Uterus (tissue), 4 donors: ENCODE data around the gene RAB10. TPM values are rescaled to one million over a fixed set of nuclear protein-coding genes. Genes with fewer than 3 reads are reported as not detected.

Experiments used
- DNase-seq, 2 donors: peaks; one replicate each; pipeline ENCODE4 v3.0.0-alpha.2; 2019 to 2020
- H3K27ac ChIP-seq, 2 donors: fragments of 200-600 bp; sonication (generic); 1 replicate in 1 of 2; 2 replicates in 1 of 2; pipeline ENCODE4 v1.5.1; 2016 to 2018
- H3K27me3 ChIP-seq, 2 donors: fragments of 200-600 bp; sonication (generic); one replicate each; pipeline ENCODE4 v1.5.1; 2018 to 2019; ENCODE audit warnings: control low read depth in 1 of 2
- H3K36me3 ChIP-seq, 2 donors: fragments of 200-600 bp; sonication (generic); one replicate each; pipeline ENCODE4 v1.5.1; 2019; ENCODE audit warnings: control low read depth in 1 of 2
- H3K4me1 ChIP-seq, 2 donors: fragments of 200-600 bp; sonication (generic); one replicate each; pipeline ENCODE4 v1.5.1; 2018 to 2019; ENCODE audit warnings: control low read depth in 1 of 2
- H3K4me3 ChIP-seq, 2 donors: fragments of 200-600 bp; sonication (generic); 1 replicate in 1 of 2; 2 replicates in 1 of 2; pipeline ENCODE4 v1.5.1; 2018 to 2019; ENCODE audit warnings: mild to moderate bottlenecking in 1 of 2
- H3K9me3 ChIP-seq, 2 donors: fragments of 200-600 bp; sonication (generic); one replicate each; pipeline ENCODE4 v1.5.1; 2019; ENCODE audit warnings: control low read depth in 1 of 2
- CTCF ChIP-seq, 4 experiments: fragments of 200-600 bp in 2 of 4; fragments of 450-650 bp in 2 of 4; sonication (generic) in 2 of 4; IDR thresholded peaks; one replicate each; pipeline ENCODE4 v1.5.1; 2016 to 2019; ENCODE audit warnings: antibody characterized with exemption in 4 of 4, mild to moderate bottlenecking in 2 of 4, moderate library complexity in 1 of 4
- POLR2A ChIP-seq, 2 donors: fragments of 450-650 bp; IDR thresholded peaks; one replicate each; pipeline ENCODE4 v1.6.1; 2016; ENCODE audit warnings: antibody characterized with exemption in 2 of 2, mild to moderate bottlenecking in 1 of 2, moderate library complexity in 1 of 2
- intact Hi-C: fragments of 100-400 bp; cut with DNase I; formaldehyde crosslinking; loops from one replicate; pipeline ENCODE4 v1.15.1; 2023; ENCODE audit warnings: low total_unique reads
- total RNA-seq, 4 donors: library from RNA; depleted of rRNA in 3 of 4; stranded (reverse); fragments of >200 nt in 3 of 4; gene quantifications; one replicate each; pipeline versions ENCODE4 v1.1.0 to v1.2.4, GENCODE V29; 2014 to 2023
- donor health status: DM: yes; HTN: yes; CAD: no.

RAB10 gene
- total RNA-seq, 4 donors from 2014 or later = 45.9 to 219 (median 97.1) TPM

GRCh38 chr2:26043862-26044696 lies 10.2 kb downstream of the RAB10 start:
- no peak for DNase-seq
- Histone ChIP-seq H3K27ac (no peak overlapping the region), H3K9me3 (no peaks in the 10 kb centered on the region), H3K27me3 (no peaks in the 10 kb centered on the region), H3K4me3 (no peak overlapping the region), H3K4me1 (peaks cover 0 to 12% of the 10 kb centered on the region in 2 donors), H3K36me3 (no peaks in the 10 kb centered on the region)
- intact Hi-C loops = no loop called here
- TF ChIP-seq POLR2A (IDR thresholded peaks at IDR 0.05) (no peak), CTCF (IDR thresholded peaks at IDR 0.05) (no peak)

DNA sequence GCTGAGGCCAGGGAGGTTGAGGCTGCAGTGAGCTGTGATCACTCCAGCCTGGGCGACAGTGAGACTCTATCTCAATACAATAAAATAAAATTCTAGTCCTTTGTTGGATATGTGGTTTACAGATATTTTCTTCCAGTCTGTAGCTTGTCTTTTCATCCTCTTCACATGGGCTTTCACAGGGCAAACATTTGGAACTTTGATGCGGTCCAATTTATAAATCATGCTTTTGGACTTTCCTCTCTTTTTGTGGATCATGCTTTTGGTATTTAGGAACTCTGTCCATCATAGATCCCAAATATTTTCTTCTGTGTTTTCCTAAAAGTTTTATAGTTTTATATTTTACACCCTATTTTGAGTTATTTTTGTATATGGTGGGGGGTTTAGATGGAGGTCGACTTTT lies 14.9 kb downstream of the RAB10 start:
- peaks cover 0 to 4% of the 10 kb centered on the region in 2 donors for H3K4me1 ChIP-seq
- no peak for TF ChIP-seq POLR2A (IDR thresholded peaks at IDR 0.05)
- TF ChIP-seq CTCF (IDR thresholded peaks at IDR 0.05) = no peak

DNA sequence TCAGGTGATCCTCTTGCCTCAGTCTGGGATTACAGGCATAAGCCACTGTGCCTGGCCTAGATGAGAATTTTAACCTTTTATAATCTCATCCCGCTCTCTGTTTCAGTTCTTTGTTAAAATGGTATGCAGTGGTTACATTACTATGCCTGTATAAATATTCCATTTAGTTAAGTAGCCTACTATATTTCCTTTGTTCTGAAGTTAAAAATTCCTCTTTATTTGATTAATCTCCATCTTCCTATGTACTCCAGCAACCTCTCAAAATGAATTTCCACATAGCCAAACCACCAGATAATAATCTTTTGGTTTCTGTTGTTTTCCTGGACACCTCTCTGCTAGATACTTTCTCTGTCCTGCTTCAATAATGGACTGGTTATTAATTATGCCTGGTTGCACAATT lies 15.8 kb downstream of the RAB10 start:
- DNase-seq = no peak
- Histone ChIP-seq H3K27ac (no peak overlapping the region), H3K4me3 (no peak overlapping the region), H3K27me3 (no peaks in the 10 kb centered on the region), H3K36me3 (no peaks in the 10 kb centered on the region), H3K9me3 (no peaks in the 10 kb centered on the region), H3K4me1 (peaks cover 0 to 4% of the 10 kb centered on the region in 2 donors)
- no peak for TF ChIP-seq CTCF (IDR thresholded peaks at IDR 0.05)
- TF ChIP-seq POLR2A (IDR thresholded peaks at IDR 0.05) = no peak
- intact Hi-C loops = no loop called here

More for the DNA sequence above, 14.9 kb downstream of the RAB10 start:
- Histone ChIP-seq H3K27me3 (no peaks in the 10 kb centered on the region), H3K36me3 (no peaks in the 10 kb centered on the region), H3K27ac (no peak overlapping the region), H3K4me3 (no peak overlapping the region), H3K9me3 (no peaks in the 10 kb centered on the region)
- no peak for DNase-seq
- intact Hi-C loops = no loop called here

DNA sequence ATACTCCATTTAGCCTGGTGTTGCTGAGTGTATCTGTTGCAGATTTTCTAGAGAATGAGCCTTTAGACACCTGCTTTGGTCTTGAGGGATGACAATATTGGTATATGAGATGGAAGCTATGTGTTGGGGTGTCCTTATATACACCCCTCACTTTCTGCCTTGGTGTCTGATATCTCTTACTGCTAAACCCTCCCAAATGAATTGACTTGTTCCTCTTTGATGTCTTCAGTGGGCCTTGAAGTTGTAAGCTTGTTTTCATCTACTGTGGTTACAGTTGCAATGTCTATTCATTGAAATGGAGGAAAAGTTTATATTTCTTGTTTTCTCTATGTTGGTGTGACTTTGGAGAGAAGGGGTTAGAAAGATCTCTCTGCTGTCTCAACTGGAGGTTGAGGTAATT lies 18.9 kb downstream of the RAB10 start:
- no peak for TF ChIP-seq POLR2A (IDR thresholded peaks at IDR 0.05)
- no peak for TF ChIP-seq CTCF (IDR thresholded peaks at IDR 0.05)
- Histone ChIP-seq H3K4me1 (peaks cover 0 to 8% of the 10 kb centered on the region in 2 donors), H3K9me3 (no peaks in the 10 kb centered on the region)

GRCh38 chr2:26054598-26055348 lies 20.9 kb downstream of the RAB10 start:
- Histone ChIP-seq H3K4me1 (peaks cover 0 to 5% of the 10 kb centered on the region in 2 donors), H3K36me3 (no peaks in the 10 kb centered on the region), H3K27me3 (no peaks in the 10 kb centered on the region), H3K4me3 (no peak overlapping the region), H3K27ac (no peak overlapping the region), H3K9me3 (no peaks in the 10 kb centered on the region)
- DNase-seq = no peak
- intact Hi-C loops = no loop called here
- TF ChIP-seq CTCF (IDR thresholded peaks at IDR 0.05) = no peak
- TF ChIP-seq POLR2A (IDR thresholded peaks at IDR 0.05) = no peak

More for the DNA sequence above, 18.9 kb downstream of the RAB10 start:
- Histone ChIP-seq H3K36me3 (no peaks in the 10 kb centered on the region), H3K27ac (no peak overlapping the region), H3K4me3 (no peak overlapping the region), H3K27me3 (no peaks in the 10 kb centered on the region)
- DNase-seq = no peak
- intact Hi-C loops = no loop called here
